GM12864 (cell line): ENCODE data around the gene ACSL3.

Experiments
- DNase-seq: peaks from one replicate; pipeline ENCODE4 v3.0.0-alpha.2; 2011; ENCODE audit warnings: low read depth
- H3K4me3 ChIP-seq: 2 replicates; pipeline ENCODE4 v1.5.1; 2011; ENCODE audit warnings: mild to moderate bottlenecking, low read depth, low read length, control low read depth
- CTCF ChIP-seq: IDR thresholded peaks from 2 replicates; pipeline ENCODE4 v1.5.1; 2011; ENCODE audit warnings: low read depth, mild to moderate bottlenecking, moderate library complexity, low read length, control low read depth, inconsistent platforms; ENCODE audit errors: missing control alignments

ACSL3 gene

DNA sequence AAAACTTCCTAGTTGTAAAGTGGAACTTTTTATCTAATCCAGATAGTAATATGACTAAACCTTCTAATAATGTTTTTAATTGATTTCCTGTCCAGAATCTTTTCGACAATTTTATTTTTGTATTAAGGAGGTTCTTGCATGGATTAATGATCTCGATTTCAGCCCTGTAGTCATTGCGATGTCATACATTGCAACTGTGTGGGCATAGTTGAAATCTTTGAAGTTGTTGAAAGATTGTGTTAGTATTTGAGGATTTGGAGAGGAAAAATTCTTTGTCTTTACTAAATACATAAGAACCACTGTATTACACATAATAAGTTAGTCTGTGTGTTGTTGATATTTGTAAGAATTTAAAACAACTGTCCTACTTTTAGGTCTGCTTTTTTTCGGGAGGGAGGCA lies 31.1 kb downstream of the ACSL3 start:
- TF ChIP-seq CTCF: no peak
- no peak for DNase-seq
- no peak overlapping the region for H3K4me3 ChIP-seq

GRCh38 chr2:222892321-222892720 lies 31.5 kb downstream of the ACSL3 start:
- TF ChIP-seq CTCF: no peak
- no peak for DNase-seq
- H3K4me3 ChIP-seq: no peak overlapping the region

GRCh38 chr2:222892761-222893160 lies 31.9 kb downstream of the ACSL3 start:
- DNase-seq: no peak
- no peak overlapping the region for H3K4me3 ChIP-seq
- no peak for TF ChIP-seq CTCF

DNA sequence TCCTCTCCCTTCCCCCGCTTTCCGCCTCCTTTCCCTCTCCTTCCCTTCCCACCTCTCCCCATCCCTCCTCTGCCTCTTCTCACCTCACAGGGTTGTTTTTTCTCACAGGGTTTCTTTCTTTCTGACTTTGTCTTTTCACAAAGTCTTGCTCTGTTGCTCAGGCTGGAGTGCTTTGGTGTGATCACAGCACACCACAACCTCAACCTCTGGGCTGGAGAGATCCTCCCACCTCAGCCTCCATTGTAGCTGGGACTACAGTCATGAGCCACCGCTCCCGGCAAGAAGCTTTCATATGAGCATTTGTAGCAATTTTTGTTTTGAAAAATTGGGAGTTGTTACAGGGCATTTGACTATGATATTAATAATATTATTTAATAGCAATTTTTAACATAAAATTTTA lies 32.9 kb downstream of the ACSL3 start:
- no peak for DNase-seq
- no peak for TF ChIP-seq CTCF
- H3K4me3 ChIP-seq: no peak overlapping the region

DNA sequence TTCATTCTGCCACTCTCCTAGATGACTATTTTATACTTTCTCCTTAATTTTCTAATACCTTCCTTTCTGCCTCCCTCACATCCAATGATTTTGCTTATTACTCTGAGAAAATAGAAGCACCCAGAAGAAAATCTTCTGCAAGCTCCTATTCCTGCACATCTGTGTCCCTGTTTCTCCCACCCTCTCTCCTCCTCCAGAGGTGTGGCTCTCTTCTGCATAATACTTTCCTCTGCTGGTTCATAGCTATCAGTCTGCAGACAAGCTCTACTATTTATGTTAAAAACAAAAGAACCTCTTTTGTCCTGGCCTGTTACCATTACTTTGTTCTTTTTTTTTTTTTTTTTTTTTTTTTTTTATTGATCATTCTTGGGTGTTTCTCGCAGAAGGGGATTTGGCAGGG lies 34.3 kb downstream of the ACSL3 start:
- H3K4me3 ChIP-seq: no peak overlapping the region
- no peak for TF ChIP-seq CTCF
- no peak for DNase-seq

- no peak overlapping the region for H3K4me3 ChIP-seq
- no peak for DNase-seq
- TF ChIP-seq CTCF: no peak
These were observed 37.1 kb downstream of the ACSL3 start for GRCh38 chr2:222897898-222898297.

DNA sequence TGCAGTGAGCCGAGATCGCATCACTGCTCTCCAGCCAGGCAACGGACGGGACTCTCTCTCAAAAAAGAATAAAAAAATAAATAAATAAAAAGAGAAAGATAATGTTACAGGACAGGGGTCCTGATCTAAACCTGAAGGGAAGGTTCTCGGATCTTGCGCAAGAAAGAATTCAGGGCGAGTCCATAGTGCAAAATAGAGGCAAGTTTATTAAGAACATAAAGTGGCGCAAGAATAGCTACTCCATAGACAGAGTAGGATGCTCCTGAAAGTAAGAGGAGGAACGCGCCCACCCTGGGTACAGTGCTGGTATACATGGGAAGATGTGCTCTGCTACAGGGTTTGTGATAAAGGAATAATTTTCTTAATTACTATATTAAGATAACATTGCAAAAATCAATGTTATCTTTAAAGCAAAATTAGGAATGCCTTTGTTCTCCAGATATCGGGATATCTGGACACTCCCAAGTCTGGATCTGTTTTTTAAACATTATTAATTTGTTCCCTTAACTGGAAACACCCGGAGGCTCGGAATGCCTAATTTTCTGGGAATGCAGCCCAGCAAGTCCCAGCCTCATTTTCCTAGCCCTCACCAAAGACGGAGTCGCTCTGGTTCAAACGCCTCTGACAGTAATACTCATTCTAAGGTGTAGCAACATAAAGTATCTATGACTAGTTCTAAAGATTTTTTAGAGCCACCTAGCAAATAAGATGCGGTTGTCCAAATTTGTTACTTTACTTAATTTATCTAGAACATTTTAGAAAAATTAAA lies 38.8 kb downstream of the ACSL3 start:
- no peak for TF ChIP-seq CTCF
- no peak for DNase-seq
- H3K4me3 ChIP-seq: no peak overlapping the region
